Stimulated activated CD8-positive, alpha-beta memory T cell treated with anti-CD3 and anti-CD28 coated beads, Interleukin-15, amount 100 ng/mL, for 1 hour (primary cell): Measurements from ENCODE around the gene ZNF74.

Experiments
- DNase-seq: peaks from one replicate; pipeline ENCODE4 v3.0.0-alpha.2; 2020; ENCODE audit warnings: low read depth

The ZNF74 gene

DNA sequence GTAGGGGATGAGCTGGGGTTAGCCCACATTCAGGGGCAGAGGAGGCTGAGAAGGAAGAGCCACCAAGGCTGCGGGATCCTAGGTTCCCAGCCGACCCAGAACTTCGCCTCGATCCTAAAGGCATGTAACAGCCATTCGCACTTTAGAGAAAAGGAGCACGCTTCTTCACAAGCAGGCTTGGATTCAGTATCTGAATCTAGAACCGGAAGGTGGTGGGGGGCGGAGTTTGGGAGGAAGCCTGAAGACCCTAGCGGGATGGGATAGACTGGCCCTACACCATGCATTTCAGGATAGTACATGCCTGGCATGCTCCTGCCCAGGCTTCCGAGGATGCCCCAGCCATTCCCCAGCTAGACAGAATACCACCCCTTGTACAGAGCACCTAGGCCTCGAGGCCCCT lies 39.2 kb downstream of the ZNF74 start:
- DNase-seq = no peak

DNA sequence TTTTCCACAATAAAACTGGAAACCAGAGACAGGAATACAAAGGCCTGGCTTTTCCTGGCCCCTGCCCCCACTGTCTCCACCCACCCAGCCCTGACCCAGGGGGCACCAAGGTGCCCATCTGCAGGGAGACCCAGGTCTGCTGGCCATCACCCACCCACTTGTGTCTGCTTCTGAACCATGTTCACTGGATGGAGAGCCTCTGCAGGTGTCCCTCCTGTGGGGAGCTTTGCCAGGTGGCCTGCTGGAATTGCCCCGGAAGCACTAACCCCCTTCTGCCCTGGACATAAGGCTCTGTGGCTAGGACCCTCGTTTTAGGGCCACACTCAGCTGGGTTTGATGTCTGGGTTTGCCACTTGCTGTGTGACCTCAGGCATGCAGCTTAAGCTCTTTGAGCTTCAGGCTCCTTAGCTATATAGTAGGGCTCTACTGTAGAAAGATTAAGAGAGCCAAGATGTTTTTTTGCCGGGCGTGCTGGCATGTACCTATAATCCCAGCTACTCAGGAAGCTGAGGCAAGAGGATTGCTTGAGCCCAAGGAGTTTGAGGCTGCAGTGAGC lies 39.8 kb downstream of the ZNF74 start:
- DNase-seq = no peak

DNA sequence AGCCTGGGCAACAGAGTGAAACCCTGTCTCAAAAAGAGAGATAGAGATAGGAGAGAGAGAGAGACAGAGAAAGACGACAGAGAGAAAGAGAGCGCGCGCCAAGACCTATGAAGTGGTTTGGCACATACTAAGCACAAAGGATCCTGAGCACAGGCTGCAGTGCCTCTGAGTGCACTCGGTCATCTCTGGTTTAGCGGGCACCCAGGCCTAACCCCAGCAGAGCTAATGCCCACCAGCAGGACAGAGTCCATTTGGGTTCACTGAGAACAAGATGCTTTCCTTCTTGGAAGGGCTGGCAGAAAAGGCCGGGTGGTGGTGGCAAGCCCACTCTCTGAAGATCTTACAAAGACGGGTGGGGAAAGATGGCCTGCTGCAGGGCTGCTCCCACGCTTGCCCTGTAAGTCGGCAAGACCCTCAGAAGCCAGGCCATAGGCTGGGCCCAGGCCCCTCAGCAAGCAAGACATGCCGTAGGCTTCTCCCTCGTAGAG lies 40.4 kb downstream of the ZNF74 start:
- DNase-seq = no peak

DNA sequence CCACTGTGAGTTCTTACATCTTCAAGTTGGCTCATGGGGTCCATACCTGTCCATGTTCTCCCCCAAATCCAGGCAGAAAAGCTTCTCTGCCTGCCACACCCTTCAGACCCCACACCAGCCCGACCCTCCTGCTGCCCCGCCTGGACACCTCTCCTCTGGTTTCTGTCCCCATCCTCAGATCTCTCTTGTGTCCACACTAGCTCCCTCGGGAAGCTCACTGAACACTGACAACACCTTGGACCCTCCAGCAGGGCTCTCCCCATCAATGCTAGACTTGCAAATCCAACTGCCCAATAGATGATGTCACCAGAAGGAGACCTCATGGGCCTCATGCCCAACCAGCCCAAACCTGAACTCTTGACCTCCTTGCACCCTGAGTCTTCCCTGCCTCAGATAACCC lies 40.8 kb downstream of the ZNF74 start:
- no peak for DNase-seq

DNA sequence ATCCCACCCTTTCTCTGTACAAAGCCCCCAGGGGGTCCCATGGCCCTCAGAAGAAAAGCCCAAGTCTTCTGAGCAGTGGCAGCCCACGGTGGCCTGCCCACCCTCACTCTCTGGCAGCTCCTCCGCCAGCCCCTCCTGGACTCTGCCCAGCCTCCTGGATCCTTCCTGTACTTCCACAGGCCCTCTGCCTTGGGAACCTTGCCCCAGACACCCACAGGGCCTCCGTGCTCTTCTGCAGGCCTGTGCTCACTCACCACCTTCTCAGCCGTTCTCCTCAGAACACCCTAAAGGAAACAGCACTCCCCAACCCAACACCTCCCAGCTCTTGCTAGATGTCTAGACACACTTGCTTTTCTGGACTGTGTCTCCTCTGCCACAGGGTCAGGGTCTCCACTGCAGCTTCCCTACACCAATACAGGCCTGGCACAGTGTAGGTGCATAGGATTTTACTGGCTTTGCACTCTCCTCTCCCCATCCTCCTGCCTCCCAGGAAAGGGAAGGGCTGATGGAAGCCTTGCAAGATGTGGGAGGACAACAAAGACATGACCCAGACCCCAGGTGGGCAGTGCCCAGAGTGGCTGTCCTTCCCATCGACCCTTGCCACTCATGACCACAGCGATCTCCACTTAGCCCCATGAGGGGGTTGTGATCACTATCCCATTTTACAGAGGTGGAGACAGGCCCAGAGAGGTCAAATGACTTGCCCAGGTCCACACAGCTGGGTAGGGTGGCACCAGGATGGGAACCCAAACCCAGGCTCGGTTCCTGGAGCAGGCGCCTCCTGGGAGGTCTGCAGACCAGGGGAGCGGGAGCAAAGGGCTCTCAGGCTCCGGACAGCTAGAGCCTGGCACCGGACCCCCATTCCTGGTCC lies 41.7 kb downstream of the ZNF74 start:
- DNase-seq = no peak

DNA sequence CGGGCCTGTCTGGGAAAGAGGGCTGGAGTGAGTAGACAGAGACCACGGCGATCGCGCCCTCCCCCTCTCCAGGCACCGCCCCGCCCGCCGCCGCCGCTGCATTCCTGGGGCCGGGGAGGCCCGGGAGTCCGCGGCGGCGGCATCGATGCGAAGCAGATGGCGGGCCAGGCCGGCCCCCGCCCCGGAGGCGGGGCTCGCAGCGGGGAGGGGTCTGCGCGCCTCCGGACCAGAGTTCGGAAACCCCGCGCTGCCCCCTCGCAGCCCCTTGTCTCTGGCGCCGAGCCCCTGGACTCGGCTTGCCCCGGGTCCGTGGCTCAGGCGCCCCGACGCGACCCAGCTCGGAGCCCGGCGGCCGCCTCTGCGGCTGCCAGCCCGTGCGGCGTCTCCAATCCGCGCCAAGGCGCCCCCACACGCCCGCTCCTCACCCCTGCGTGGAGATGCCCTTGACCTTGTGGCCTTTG lies 42.4 kb downstream of the ZNF74 start:
- DNase-seq = no peak

DNA sequence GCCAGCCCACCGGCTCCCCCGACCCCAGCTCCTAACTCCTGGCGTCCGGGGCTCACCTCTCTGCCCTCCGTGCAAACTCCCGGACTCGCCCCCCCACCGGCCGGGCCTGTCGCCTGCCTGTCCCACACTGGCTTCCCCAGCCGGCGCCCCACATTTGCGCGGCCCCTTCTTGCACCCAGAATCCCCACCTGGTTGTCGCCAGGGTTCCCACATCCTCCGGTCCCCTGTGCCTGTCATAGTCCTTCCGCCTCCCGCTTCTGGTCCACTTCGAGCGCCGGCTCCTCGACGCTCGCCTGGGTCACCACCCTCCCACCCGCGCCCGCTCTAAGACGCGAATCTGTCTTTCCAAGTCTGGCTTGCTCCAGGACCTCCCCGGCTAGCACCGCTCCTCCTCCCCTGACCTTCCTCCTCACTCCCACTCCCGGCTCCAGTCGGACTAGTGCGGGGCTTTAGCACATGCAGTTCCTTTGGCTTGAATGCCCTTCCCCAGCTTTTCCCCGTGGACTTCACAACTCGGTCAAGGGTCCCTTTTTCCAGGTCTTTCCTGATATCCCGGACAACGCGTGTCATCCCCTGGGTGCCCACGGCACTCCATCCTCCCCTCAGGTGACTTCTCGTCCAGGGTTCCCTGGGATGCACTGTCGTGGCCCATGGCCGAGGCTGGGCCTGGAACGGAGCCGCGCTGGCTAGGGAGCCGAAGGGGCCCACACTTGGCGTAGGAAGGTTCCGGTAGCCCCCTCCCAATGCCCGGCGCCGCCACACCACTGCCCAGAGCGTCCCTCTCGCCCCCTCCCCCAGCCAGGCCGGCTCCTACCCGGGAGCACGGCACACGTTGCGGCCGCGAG lies 43.0 kb downstream of the ZNF74 start:
- no peak for DNase-seq

DNA sequence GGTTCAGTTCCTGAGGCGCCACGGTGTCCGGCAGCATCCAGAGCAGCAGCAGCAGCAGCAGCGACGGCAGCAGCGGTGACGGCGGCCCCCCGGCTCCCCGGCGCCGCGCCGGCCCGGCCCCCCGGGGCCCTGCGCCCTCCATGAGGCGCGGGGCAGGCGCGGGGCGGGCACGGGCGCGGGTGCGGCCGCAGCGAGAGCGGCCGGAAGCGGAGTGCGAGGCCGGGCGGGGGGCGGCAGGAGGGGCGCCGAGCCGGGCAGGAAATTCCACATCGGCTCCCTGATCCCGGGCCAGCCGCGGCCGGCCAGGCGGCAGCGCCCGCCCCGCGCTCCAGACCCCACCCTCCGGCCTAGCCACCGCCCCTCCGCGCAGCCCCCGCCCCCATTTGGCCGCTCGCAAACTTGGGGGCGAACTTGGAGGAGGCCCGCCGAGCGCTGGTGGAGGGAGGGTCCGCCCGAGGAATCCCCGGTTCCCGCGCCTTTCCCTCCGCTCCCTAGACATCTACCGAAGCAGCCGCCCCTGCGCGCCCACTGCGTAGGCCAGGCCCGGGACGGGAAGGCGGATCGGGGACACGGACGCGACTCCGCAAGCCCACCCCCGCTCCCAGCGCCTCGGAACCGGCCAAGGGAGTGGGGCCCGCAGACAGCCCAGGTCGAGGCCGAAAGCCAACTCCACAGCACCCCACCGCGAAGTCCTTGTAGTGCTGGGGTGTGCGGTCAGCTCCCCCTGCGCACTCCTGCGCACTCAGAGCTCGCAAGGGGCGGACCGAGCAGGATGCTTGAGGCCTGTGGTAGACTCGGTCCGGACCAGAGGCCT lies 43.9 kb downstream of the ZNF74 start, which contains the start of gene SCARF2:
TSS of gene SCARF2 (minus strand) at position 213 of the 814 bp plus-strand sequence. CDS start at position 142, 71 bp downstream.
- no peak for DNase-seq

DNA sequence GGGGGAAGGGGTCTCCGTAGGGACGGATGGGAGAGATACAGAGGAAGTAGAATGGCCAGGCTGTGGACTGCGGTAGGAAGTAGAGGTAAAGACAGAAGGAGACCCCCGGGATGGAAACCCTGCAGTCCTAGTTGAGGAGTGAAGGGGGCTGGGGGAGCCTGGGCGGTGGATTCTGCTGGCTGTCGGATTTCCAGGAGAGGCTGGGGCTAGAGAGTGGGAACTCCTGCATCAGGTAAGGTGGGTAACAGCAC lies 44.4 kb downstream of the ZNF74 start:
- no peak for DNase-seq

DNA sequence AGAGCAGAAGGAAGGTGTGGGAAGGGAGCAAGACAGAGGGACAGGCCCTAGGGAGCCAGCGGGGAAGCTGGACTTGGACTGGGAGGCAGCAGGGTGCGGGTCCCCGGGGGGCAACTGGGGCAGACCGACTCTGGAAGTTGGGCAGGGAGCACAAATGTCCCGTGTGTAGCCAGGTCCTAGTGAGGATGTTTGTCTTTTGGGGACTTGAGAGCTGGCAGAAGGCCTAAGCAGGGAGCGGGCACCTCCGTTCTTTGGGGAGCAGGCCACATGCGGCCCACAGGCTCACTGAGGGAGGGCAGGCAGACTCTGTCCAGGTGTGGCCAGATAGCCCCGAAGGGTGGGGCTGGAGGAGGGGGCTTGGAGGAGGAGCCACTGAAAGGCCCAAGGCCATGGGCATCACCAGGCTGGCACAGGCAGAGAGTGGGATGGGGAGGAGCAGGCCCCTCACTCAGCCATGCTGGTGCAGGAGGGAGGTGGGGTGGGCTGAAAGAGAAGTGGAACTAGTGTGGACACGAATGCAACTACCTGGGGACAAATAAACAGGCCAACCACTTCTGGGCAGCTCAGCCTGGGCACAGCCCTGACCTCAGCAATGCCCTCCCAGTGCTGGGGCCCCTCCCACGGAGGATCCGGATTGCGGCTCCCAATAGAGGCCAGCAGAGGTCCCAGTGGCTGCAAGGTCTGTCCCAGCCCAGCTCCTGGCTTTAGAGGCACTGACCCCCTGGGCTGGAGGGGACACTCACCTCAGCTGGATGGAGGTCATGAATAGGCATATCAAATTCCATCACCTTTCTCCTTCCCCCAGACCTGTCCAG lies 44.9 kb downstream of the ZNF74 start:
- no peak for DNase-seq

DNA sequence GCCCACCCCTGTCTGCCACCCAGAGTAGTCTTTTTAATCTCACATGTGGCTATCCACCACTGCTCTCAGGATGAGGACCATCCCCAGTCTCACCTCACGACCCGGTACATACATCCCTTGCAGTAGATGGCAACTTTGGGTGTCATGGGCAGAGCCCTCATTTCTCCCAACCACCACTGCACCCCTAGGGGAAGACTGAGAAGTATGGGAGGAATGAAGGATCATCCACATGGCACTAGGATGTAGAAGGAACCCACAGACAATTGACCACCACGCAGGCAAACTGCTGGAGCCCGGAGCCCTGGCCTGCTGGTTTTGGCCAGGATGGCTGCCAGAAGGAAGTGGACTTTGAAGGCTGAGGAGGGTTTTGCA lies 45.6 kb downstream of the ZNF74 start:
- no peak for DNase-seq

DNA sequence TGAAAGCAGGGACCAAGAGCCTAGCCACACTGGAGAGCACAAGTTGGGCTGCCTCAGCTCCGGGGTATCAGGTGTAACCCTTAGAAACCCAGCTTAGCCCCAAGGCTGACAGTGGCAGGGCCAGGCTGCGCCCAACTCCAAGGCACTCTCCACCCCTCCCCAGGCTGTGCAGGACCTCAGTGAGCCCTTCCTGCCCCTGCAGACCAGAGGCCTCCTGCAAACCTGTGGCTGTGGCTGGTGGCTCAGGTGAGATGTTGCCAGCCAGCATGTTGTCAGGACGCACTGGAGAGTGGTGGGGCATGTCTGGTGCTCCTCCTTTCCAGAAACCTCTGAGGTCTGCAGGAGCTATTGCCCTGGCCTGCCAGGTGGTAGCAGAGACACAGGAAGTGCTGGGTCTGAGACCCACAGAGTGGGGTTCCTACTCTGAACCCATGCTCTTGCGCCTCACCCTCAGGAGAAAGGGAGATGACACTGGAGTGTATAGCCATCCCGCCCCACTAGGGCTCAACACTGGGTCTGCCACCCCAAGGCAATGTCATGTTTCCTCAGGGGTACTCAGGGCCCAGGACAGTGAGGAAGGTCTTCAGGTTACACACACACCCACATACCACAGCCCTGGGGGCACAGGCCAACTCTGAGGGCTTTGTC lies 46.1 kb downstream of the ZNF74 start:
- DNase-seq = no peak

DNA sequence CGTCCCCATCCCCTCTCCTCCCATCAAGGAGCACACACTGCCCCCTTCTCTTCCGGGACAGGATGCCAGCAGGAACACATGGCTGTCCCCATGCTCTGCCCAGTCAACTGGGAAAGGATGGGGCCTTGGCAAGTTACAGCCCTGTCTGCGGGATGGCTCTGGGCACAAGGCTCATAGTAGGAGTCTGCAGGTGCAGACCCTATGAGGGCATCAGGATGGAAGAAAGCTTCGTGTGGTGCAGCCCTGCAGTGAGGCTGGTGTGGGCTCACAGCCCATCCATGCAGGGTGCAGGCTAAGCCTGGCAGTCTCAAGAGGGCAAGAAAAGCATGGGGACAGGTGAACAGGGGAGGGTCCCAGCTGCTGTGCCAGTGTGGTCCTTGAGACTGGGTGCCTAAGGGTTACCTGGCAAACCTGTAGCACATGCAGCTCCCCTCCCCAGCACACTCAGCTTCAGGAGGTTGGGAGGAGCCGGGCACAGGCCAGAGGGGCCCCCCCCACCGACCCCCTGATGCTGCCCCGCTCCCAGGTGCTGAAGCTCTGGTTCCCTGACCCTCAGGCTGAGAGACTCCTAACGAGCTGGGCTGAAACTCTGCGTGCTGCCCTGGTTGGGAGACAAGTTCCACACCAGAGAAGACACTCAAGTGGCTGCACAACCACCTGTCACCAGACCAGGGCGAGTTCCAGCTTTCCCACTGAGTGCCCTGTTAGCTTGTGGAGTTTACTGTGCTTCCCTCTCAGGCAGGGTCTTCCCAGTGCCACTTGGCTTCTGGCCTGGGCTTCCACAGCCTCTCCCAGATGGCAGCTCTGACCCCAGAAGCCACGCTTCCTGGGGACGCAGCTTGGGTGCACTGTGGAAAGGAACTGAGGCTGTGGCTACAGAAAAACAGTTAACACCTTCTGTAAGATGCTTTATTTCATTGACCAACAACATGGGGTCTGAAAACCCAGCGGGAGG lies 47.0 kb downstream of the ZNF74 start:
- no peak for DNase-seq

DNA sequence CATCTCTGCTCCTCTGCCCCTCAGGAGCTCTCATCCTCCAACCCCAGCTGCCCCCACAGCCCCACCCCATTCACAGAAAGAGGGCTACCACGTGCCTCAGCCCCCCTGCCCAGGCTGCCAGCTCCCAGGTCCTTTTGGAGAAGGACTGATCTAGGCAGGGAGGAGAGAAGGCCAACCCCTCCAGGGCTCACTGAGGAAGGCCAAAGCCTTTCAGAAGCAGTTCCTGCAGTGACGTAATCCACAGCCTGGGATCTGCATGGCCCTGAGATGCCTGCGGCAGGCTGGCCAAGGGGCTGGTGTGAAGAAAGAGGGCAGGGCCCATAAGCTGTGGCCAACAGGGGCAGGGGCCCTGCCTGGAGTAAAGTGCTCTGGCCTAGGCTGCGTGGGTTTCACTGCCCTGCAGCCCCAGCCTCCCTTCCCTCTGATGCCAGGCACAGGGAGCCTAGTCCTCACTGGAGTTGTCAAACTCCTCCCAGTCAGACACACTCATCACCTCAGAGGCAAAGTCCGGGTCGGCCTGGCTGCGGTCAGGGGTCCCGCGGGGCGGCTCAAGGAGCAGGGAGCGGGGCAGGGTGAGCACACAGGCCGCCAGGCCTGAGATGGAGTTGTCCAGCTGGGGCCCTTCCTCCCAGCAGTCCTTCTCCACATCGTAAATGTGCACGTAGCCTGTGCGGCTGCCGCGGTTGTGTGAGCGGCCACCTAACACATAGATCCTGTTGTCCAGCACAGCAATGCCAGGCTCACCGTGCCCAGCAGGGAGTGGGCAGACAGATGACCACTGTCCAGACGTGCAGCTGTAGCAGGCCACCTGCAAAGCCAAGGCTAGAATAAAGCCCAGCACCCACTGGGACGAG lies 47.9 kb downstream of the ZNF74 start:
- DNase-seq = no peak

DNA sequence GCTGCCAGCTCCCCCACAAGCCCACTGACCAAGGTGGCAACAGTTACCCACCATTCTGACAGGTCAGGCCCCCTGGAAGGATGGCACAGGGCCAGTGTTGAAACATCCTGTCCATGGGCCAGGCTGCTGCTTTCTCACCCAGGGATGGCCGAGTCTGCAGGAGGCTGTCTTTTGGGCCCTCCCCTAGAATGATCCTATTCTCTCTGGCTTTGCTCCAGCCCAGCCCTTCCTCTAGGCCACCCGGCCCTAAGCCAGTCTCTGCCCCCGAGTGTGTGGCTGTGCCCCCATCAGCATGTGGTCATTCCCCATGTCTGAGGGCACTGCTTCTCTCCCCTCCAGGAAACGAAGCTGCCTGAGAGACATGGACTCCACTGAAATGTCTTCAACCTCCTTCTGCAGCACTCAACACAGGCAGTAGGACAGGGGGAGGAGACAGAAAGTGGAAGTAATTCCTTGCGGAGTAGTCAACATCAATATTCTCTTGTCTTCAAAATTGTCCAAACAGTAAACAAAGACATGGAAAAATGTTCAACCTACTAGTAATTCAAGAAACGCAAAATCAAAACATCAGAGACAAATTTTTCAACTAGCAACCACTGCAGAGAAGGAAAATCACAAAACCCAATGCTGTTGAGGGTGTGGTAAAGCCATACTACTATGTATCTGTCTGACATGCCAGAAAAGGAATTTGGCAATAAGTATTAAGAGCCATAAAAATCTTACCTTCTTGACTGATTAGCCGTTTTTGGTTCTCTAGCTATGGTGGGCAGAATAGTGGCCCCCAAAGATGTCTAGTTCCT lies 48.7 kb downstream of the ZNF74 start:
- no peak for DNase-seq

DNA sequence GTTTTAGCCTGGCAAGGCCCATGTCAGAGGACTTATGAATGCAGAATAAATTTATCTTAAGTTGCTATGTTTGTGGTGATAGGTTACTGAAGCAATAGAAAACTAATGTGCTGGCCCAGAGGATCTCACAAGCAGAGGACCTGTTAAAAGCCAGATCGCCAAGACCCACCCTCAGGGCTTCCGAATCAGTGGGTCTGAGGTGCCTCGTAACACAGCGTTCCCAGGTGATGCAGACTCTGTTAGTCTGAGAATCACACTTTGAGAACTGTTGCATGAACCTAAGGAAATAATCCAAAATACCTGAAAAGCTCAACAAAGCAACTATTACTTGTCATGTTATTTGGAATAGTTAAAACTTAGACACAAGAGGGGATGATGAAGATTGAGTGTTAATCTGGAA lies 50.4 kb downstream of the ZNF74 start:
- no peak for DNase-seq

DNA sequence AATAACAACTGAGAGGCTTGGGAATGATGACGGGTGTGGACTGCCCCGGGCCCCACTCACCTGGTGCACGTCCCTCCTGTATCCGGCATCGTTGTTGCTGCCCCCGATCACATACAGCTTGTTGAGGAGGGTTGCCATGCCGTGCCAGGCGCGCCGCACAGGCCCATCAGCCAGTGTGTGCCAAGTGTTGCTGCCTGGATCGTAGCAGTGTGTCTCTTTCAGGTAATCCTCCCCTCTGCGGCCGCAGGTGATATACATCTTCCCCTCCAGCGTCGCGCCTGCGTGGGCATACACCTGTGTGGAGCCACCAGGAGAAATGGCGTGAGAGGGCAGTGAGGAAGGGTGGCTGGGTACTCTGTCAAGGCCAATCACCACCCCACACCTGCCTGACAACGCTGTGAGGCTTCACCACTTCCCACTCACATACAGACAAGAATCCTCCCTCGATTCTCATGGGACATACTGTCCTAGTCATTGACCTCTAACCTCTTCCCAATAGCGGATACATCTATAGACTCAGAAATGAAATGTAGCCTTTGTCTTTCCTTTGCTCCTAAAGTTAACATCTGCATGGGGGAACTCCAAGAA lies 52.5 kb downstream of the ZNF74 start:
- no peak for DNase-seq
